HepG2 (cell line): ENCODE measurements around the gene DLX6. TPM values are rescaled to one million over a fixed set of nuclear protein-coding genes. Genes with fewer than 3 reads are reported as not detected.

Experiments
- AKNA ChIP-seq: sonication (generic); formaldehyde crosslinking; IDR thresholded peaks from 2 replicates; pipeline ENCODE4 v1.4.0; 2020; ENCODE audit warnings: missing genetic modification reagents, borderline replicate concordance
- FLYWCH1 ChIP-seq: sonication (generic); formaldehyde crosslinking; IDR thresholded peaks from 2 replicates; pipeline ENCODE4 v1.8.1; 2023; ENCODE audit warnings: mild to moderate bottlenecking, missing genetic modification reagents
- PAX8 ChIP-seq: sonication (generic); formaldehyde crosslinking; IDR thresholded peaks from 2 replicates; pipeline ENCODE4 v1.8.0; 2022; ENCODE audit warnings: mild to moderate bottlenecking, missing genetic modification reagents, borderline replicate concordance
- PLSCR1 ChIP-seq: sonication (generic); formaldehyde crosslinking; IDR thresholded peaks from 2 replicates; pipeline ENCODE4 v1.5.0; 2020; ENCODE audit warnings: missing genetic modification reagents, mild to moderate bottlenecking, borderline replicate concordance
- SP4 ChIP-seq: sonication (generic); formaldehyde crosslinking; IDR thresholded peaks from 2 replicates; pipeline ENCODE4 v1.8.1; 2023; ENCODE audit warnings: mild to moderate bottlenecking, missing genetic modification reagents
- ZBTB40 ChIP-seq, 2 experiments: fragments of 450-650 bp in 1 of 2; sonication (generic) in 1 of 2; formaldehyde crosslinking in 1 of 2; IDR thresholded peaks; 2 replicates each; pipeline versions ENCODE4 v1.6.1 to v1.8.0; 2016 to 2022; ENCODE audit warnings: antibody characterized with exemption in 1 of 2, mild to moderate bottlenecking in 1 of 2, missing genetic modification reagents in 1 of 2
- ZNF710 ChIP-seq: sonication (generic); formaldehyde crosslinking; IDR thresholded peaks from 2 replicates; pipeline ENCODE4 v1.5.0; 2020; ENCODE audit warnings: mild to moderate bottlenecking, missing genetic modification reagents, borderline replicate concordance
- ZNF850 ChIP-seq: sonication (generic); formaldehyde crosslinking; conservative IDR thresholded peaks from 2 replicates; pipeline ENCODE4 v1.9.0; 2021; ENCODE audit warnings: mild to moderate bottlenecking, missing genetic modification reagents
- polyA plus RNA-seq, 8 experiments: library from polyadenylated mRNA; depleted of rRNA in 3 of 8; stranded (reverse) in 7 of 8; unstranded in 1 of 8; fragments of >200 nt; fragmentation: Illumina TruSeq in 4 of 8; extraction: Trizol in 4 of 8; gene quantifications; 2 replicates each; pipeline versions ENCODE4 v1.2.1 to v1.2.3, GENCODE V29; 2011 to 2016; ENCODE audit warnings: low read depth in 4 of 8, missing spikeins in 1 of 8, mixed read lengths in 1 of 8; ENCODE audit not compliant: insufficient read depth in 1 of 8
- total RNA-seq, 5 experiments: library from RNA; depleted of rRNA; stranded (reverse); fragments of >200 nt; fragmentation: Illumina TruSeq; extraction: Trizol; gene quantifications; 2 replicates each; pipeline ENCODE4 v1.2.3, GENCODE V29; 2016; ENCODE audit warnings: low read depth in 1 of 5

DLX6 gene
- total and polyA plus RNA-seq, 2 of the 13 experiments (the other 11 are each of a cell fraction or from before 2014, with no cell fraction given): 3.5 to 5.5 TPM

GRCh38 chr7:97005183-97006054 is at the start of gene DLX6 (continued):
- TF ChIP-seq AKNA (CRISPR knock-in tag): no peak
- no peak for TF ChIP-seq FLYWCH1 (CRISPR knock-in tag)
- no peak for TF ChIP-seq ZNF710 (CRISPR knock-in tag)
- TF ChIP-seq PAX8 (CRISPR knock-in tag): no peak
- no peak for TF ChIP-seq ZNF850
- peak; percentile 33; the same call in 1 of the 2 replicates for TF ChIP-seq SP4 (CRISPR knock-in tag)
- no peak for TF ChIP-seq ZBTB40 (IDR thresholded peaks at IDR 0.05)
- peak; percentile 62; the same call in 1 of the 2 replicates for TF ChIP-seq ZBTB40 (CRISPR knock-in tag; IDR thresholded peaks at IDR 0.05)
- TF ChIP-seq PLSCR1 (CRISPR knock-in tag): 0 out of 2 replicates have a peak, but pooled peaks have one; percentile 28
